ACHN (cell line): ENCODE data around the gene SPATA31A5.
"Not testable (repeated sequence)": the region's sequence is repeated elsewhere in the genome, so short reads cannot be mapped to it uniquely, and the experiment has no call there.

Source experiments
- DNase-seq: peaks from one replicate; pipeline ENCODE4 v3.0.0-alpha.2; 2015
- in situ Hi-C: cut with HindIII; loops from 2 replicates; pipeline ENCODE4 v1.10.0; 2017; ENCODE audit warnings: low sequenced_read_pairs, low pct_ligation_motif_present, low pct_unique_long_range_greater_than_20kb

The SPATA31A5 gene

DNA sequence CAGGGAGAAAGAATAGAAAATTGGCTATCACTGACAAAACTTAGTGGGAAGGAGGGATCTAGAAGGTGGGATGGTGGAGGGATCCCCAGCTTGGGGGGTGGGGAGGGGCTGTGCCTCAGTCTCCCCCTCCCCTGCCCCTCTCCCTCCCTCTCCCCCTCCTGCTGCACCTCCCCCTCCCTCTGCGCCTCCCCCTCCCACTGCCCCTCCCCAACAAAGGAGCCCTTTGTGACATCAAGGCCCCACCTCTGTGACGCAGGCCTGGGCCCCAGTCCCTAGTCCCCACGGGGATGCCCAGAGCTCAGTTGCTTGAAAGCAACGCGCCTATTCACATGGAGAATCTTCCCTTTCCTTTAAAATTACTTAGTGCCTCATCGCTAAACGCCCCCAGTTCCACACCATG lies at the start of gene SPATA31A5:
Gene SPATA31A5 (plus strand): TSS at position 301 of the 400 bp plus-strand sequence. CDS start 29 bp downstream, at position 330.
- in situ Hi-C loops = not testable (repeated sequence)

GRCh38 chr9:60962990-60963350 lies 48.8 kb downstream of the SPATA31A5 start:
- in situ Hi-C loops, DNase-seq: not testable (repeated sequence)

More for the DNA sequence above, at the start of gene SPATA31A5:
- not testable (repeated sequence) for DNase-seq

- in situ Hi-C loops, DNase-seq: not testable (repeated sequence)
Observed at GRCh38 chr9:60966382-60966781, 52.2 kb downstream of the SPATA31A5 start.
